ENCODE measurements around the gene PLEKHM3. TPM values are rescaled to one million over a fixed set of nuclear protein-coding genes. Genes with fewer than 3 reads are reported as not detected.

PLEKHM3 gene
- total and polyA plus RNA-seq, 2 of the 13 experiments (the other 11 are each of a cell fraction or from before 2014, with no cell fraction given) = 4.5 to 4.7 TPM

DNA sequence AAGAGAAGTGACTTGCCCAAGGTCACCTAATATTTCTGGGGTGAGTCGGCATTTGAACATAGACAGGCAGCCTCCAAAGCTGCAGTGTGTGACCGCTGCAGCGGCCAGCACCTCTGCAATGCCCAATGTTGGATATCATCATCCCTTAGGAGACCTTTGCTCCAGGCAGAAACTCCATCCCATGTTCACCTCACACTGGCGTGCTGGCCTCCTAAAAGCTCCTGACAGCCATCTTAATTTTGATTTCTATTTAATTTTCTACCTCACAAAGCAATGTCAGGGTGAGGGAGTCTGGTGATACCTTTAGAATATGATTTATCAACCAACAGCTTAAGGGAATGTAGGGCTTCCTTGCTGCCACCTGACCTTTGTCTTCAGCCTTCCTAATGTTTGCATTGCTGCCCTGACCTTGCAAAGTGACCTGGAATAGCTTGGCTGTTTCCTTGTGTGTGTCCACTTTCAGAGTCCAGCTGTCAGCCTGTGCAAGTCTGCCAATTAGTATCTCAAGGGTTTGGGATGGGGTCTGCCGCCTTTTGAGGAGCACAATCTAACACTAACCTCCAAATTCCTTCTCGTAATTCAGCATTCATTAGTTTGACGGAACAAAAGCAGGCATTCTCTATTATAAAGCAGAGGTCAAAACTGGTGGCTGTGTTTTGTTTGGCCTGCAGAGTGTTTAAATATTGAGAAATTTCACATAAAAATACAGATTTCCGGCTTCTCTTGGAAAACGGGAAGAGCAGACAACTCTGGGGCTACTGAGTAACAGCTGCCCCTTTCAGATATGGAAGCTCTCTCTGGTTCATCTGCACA, 127.6 kb downstream of the PLEKHM3 start (continued):
- TF ChIP-seq, protein P1, sequence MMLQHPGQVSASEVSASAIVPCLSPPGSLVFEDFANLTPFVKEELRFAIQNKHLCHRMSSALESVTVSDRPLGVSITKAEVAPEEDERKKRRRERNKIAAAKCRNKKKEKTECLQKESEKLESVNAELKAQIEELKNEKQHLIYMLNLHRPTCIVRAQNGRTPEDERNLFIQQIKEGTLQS (CRISPR knock-in tag; IDR thresholded peaks at IDR 0.05) = no peak
- no peak for TF ChIP-seq FOSL1 (CRISPR knock-in tag; IDR thresholded peaks at IDR 0.05; ENCODE audit: borderline replicate concordance)
- TF ChIP-seq NFYB (CRISPR knock-in tag; IDR thresholded peaks at IDR 0.05) = no peak; the same call in 1 of the 2 replicates
- TF ChIP-seq, protein P2, sequence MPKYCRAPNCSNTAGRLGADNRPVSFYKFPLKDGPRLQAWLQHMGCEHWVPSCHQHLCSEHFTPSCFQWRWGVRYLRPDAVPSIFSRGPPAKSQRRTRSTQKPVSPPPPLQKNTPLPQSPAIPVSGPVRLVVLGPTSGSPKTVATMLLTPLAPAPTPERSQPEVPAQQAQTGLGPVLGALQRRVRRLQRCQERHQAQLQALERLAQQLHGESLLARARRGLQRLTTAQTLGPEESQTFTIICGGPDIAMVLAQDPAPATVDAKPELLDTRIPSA (CRISPR knock-in tag; IDR thresholded peaks at IDR 0.05; ENCODE audit: borderline replicate concordance) = no peak
- TF ChIP-seq, protein P3, sequence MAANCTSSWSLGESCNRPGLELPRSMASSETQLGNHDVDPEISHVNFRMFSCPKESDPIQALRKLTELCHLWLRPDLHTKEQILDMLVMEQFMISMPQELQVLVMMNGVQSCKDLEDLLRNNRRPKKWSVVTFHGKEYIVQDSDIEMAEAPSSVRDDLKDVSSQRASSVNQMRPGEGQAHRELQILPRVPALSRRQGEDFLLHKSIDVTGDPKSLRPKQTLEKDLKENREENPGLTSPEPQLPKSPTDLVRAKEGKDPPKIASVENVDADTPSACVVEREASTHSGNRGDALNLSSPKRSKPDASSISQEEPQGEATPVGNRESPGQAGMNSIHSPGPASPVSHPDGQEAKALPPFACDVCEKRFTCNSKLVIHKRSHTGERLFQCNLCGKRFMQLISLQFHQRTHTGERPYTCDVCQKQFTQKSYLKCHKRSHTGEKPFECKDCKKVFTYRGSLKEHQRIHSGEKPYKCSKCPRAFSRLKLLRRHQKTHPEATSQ (CRISPR knock-in tag; IDR thresholded peaks at IDR 0.05; ENCODE audit: borderline replicate concordance) = no peak; the same call in 1 of the 2 replicates
- peak; percentile 63 for TF ChIP-seq ZEB1 (IDR thresholded peaks at IDR 0.05; ENCODE audit: insufficient replicate concordance, low read depth)
- TF ChIP-seq, protein P4, sequence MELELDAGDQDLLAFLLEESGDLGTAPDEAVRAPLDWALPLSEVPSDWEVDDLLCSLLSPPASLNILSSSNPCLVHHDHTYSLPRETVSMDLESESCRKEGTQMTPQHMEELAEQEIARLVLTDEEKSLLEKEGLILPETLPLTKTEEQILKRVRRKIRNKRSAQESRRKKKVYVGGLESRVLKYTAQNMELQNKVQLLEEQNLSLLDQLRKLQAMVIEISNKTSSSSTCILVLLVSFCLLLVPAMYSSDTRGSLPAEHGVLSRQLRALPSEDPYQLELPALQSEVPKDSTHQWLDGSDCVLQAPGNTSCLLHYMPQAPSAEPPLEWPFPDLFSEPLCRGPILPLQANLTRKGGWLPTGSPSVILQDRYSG (CRISPR knock-in tag; IDR thresholded peaks at IDR 0.05) = no peak
- TF ChIP-seq PCBP2 (optimal IDR thresholded peaks at IDR 0.05; ENCODE audit: low read depth, low read length, poor library complexity, severe bottlenecking) = no peak
- no peak for TF ChIP-seq SP5 (CRISPR knock-in tag; IDR thresholded peaks at IDR 0.05; ENCODE audit: borderline replicate concordance, low read depth)
- no peak for TF ChIP-seq GTF2F1 (IDR thresholded peaks at IDR 0.05; ENCODE audit: low read length)
- TF ChIP-seq, protein P5, sequence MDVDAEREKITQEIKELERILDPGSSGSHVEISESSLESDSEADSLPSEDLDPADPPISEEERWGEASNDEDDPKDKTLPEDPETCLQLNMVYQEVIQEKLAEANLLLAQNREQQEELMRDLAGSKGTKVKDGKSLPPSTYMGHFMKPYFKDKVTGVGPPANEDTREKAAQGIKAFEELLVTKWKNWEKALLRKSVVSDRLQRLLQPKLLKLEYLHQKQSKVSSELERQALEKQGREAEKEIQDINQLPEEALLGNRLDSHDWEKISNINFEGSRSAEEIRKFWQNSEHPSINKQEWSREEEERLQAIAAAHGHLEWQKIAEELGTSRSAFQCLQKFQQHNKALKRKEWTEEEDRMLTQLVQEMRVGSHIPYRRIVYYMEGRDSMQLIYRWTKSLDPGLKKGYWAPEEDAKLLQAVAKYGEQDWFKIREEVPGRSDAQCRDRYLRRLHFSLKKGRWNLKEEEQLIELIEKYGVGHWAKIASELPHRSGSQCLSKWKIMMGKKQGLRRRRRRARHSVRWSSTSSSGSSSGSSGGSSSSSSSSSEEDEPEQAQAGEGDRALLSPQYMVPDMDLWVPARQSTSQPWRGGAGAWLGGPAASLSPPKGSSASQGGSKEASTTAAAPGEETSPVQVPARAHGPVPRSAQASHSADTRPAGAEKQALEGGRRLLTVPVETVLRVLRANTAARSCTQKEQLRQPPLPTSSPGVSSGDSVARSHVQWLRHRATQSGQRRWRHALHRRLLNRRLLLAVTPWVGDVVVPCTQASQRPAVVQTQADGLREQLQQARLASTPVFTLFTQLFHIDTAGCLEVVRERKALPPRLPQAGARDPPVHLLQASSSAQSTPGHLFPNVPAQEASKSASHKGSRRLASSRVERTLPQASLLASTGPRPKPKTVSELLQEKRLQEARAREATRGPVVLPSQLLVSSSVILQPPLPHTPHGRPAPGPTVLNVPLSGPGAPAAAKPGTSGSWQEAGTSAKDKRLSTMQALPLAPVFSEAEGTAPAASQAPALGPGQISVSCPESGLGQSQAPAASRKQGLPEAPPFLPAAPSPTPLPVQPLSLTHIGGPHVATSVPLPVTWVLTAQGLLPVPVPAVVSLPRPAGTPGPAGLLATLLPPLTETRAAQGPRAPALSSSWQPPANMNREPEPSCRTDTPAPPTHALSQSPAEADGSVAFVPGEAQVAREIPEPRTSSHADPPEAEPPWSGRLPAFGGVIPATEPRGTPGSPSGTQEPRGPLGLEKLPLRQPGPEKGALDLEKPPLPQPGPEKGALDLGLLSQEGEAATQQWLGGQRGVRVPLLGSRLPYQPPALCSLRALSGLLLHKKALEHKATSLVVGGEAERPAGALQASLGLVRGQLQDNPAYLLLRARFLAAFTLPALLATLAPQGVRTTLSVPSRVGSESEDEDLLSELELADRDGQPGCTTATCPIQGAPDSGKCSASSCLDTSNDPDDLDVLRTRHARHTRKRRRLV (CRISPR knock-in tag; IDR thresholded peaks at IDR 0.05) = peak; percentile 64; the same call in 1 of the 2 replicates
- no peak for TF ChIP-seq MXD4 (CRISPR knock-in tag; IDR thresholded peaks at IDR 0.05)
- peak; percentile 16 for TF ChIP-seq TBX2 (CRISPR knock-in tag; IDR thresholded peaks at IDR 0.05; ENCODE audit: borderline replicate concordance)
- no peak for TF ChIP-seq REXO4 (CRISPR knock-in tag; IDR thresholded peaks at IDR 0.05; ENCODE audit: borderline replicate concordance)
- TF ChIP-seq GABPA (IDR thresholded peaks at IDR 0.05; ENCODE audit: low read depth, low read length) = no peak
- peak; percentile 59; the same call in 1 of the 2 replicates for TF ChIP-seq GABPA (CRISPR knock-in tag; IDR thresholded peaks at IDR 0.05; ENCODE audit: low read depth)
- TF ChIP-seq MAZ (IDR thresholded peaks at IDR 0.05; ENCODE audit: borderline replicate concordance, low read depth, low read length) = no peak
- TF ChIP-seq MAZ (CRISPR knock-in tag; IDR thresholded peaks at IDR 0.05; ENCODE audit: low read depth) = no peak; the same call in 1 of the 2 replicates
- no peak for TF ChIP-seq E2F2 (CRISPR knock-in tag; IDR thresholded peaks at IDR 0.05; ENCODE audit: borderline replicate concordance)

All from HepG2 (cell line).